A549 (cell line): ENCODE data around the gene ARMH2. TPM values are rescaled to one million over a fixed set of nuclear protein-coding genes. Genes with fewer than 3 reads are reported as not detected.

Experiments
- ATAC-seq, 2 experiments: fragments of 200-7000 bp in 1 of 2; fragments of >200 bp in 1 of 2; cut with Nextera tagmentation in 1 of 2; cut with Tn5 transposase in 1 of 2; 3 replicates each; pipeline versions ENCODE4 v1.8.0 to v1.9.1; 2018 to 2020; ENCODE audit warnings: mild to moderate bottlenecking in 1 of 2, moderate library complexity in 1 of 2
- CTCF ChIA-PET: fragments of 300-600 bp; sonication (Branson Sonifier 250); formaldehyde crosslinking; extraction: SDS; loops from one replicate; lab custom pipeline; 2021; ENCODE audit warnings: antibody characterized with exemption, inconsistent platforms; lab: Yijun Ruan, JAX
- POLR2A ChIA-PET: fragments of 350-600 bp; formaldehyde crosslinking; extraction: SDS; loops from one replicate; lab custom pipeline; 2021; ENCODE audit warnings: antibody characterized with exemption, inconsistent platforms; lab: Yijun Ruan, JAX
- DNase-seq, 2 experiments: peaks; one replicate each; pipeline versions ENCODE4 v3.0.0 to v3.0.0-alpha.2; 2011 to 2016; ENCODE audit warnings: low read depth in 1 of 2, low spot score in 1 of 2
- FAIRE-seq: peaks from 2 replicates; lab custom pipeline; 2011; peaks lifted over from hg19 to GRCh38; lab: Jason Lieb, UNC
- H3K27ac ChIP-seq, 2 experiments: fragments of >200 bp; sonication (Bioruptor Twin); formaldehyde crosslinking; 3 replicates each; pipeline ENCODE4 v1.5.1; 2016 to 2017
- H3K4me1 ChIP-seq: fragments of >200 bp; sonication (Bioruptor Twin); formaldehyde crosslinking; 3 replicates; pipeline ENCODE4 v1.6.1; 2016
- H3K4me2 ChIP-seq: fragments of >200 bp; sonication (Bioruptor Twin); formaldehyde crosslinking; 3 replicates; pipeline ENCODE4 v1.6.1; 2016
- H3K4me3 ChIP-seq: fragments of >200 bp; sonication (Bioruptor Twin); formaldehyde crosslinking; 3 replicates; pipeline ENCODE4 v1.5.1; 2016
- H3K9me3 ChIP-seq: fragments of >200 bp; sonication (Bioruptor Twin); formaldehyde crosslinking; 3 replicates; pipeline ENCODE4 v1.6.1; 2016
- CBX2 ChIP-seq: fragments of 200-600 bp; sonication (generic); IDR thresholded peaks from 2 replicates; pipeline ENCODE4 v1.6.1; 2016; ENCODE audit warnings: low read depth, mild to moderate bottlenecking, borderline replicate concordance
- KDM5A ChIP-seq: fragments of 200-600 bp; sonication (generic); IDR thresholded peaks from 2 replicates; pipeline ENCODE4 v1.6.1; 2016; ENCODE audit warnings: antibody characterized with exemption, mild to moderate bottlenecking
- NFE2L2 ChIP-seq: fragments of 150-350 bp; conservative IDR thresholded peaks from 2 replicates; pipeline ENCODE4 v1.6.1; 2014; ENCODE audit warnings: low read length
- NR3C1 ChIP-seq: fragments of >200 bp; sonication (Bioruptor Twin); formaldehyde crosslinking; IDR thresholded peaks from 3 replicates; pipeline ENCODE4 v1.6.1; 2017
- WGBS: methylation state at CpG from one replicate; pipeline ENCODE4 v1.1.6; 2017; ENCODE audit errors: missing lambda C conversion rate; 5-methylcytosine and 5-hydroxymethylcytosine counted together
- polyA plus RNA-seq, 4 experiments: library from polyadenylated mRNA; depleted of rRNA in 3 of 4; stranded (reverse); fragments of >200 nt; fragmentation: RNase III in 1 of 4; extraction: RNeasy Plus Mini Kit Qiagen cat#74134 plus additional on column Dnase treatment in 1 of 4; gene quantifications; 2 replicates in 3 of 4; 3 replicates in 1 of 4; pipeline ENCODE4 v1.2.3, GENCODE V29; 2011 to 2017
- TF ChIP-seq, protein P1 (sequence below): fragments of >200 bp; sonication (Bioruptor Twin); formaldehyde crosslinking; IDR thresholded peaks from 3 replicates; pipeline ENCODE4 v1.5.1; 2016
- TF ChIP-seq, protein P2 (sequence below): IDR thresholded peaks from 2 replicates; pipeline ENCODE4 v1.6.1; 2012

Gene ARMH2
- polyA plus RNA-seq, 2 of the 4 experiments (the other 2 are of a cell fraction): not detected

DNA sequence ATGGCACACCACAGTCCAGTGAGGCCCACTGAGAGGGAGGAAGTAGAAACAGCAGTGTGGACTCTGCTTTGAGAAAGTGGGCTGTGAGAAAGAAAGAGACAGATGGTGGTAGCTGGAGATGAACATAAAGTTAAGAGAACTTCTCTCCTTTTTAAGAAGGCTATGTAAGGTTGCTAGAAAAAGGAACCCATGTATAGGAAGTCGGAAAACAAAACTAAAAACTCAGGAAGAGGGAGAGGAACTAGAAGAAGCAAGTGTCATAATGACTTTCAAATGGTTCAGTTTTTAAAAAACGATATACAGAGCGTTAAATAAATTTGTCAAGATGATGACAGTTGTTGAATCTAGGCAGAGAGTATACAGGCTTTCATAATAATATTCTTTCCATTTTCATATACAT, 49.4 kb downstream of the ARMH2 start:
- FAIRE-seq: no peak
- TF ChIP-seq NR3C1: no peak
- no peak for TF ChIP-seq NFE2L2
- TF ChIP-seq, protein P1, sequence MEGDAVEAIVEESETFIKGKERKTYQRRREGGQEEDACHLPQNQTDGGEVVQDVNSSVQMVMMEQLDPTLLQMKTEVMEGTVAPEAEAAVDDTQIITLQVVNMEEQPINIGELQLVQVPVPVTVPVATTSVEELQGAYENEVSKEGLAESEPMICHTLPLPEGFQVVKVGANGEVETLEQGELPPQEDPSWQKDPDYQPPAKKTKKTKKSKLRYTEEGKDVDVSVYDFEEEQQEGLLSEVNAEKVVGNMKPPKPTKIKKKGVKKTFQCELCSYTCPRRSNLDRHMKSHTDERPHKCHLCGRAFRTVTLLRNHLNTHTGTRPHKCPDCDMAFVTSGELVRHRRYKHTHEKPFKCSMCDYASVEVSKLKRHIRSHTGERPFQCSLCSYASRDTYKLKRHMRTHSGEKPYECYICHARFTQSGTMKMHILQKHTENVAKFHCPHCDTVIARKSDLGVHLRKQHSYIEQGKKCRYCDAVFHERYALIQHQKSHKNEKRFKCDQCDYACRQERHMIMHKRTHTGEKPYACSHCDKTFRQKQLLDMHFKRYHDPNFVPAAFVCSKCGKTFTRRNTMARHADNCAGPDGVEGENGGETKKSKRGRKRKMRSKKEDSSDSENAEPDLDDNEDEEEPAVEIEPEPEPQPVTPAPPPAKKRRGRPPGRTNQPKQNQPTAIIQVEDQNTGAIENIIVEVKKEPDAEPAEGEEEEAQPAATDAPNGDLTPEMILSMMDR: no peak
- TF ChIP-seq, protein P2, sequence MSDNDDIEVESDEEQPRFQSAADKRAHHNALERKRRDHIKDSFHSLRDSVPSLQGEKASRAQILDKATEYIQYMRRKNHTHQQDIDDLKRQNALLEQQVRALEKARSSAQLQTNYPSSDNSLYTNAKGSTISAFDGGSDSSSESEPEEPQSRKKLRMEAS: no peak
- TF ChIP-seq KDM5A: no peak
- no peak for TF ChIP-seq CBX2
- ChIA-PET CTCF (interaction anchor here (0.7 kb wide), 1 partner anchor 25 kb away, joined by 4 read pairs; the partner anchor contains the start of gene GMNN), POLR2A (no interaction called here)
- Histone ChIP-seq H3K4me3 (no peak overlapping the region), H3K4me1 (no peaks in the 10 kb centered on the region), H3K4me2 (no peak overlapping the region), H3K27ac (no peak overlapping the region), H3K9me3 (0 out of 3 replicates have a peak, but pooled peaks cover 5% of the 10 kb centered on the region)
- 57% methylated on average over 3 of the region's 3 CpGs for WGBS
- DNase-seq: no peak
- no peak for ATAC-seq

Other genes with a start within 250 kb of the ARMH2 start
- 5.2 and 5.9 TPM in 2 replicates for gene KIAA0319, start 152.7 kb downstream of the ARMH2 start, polyA plus RNA-seq (2011; rRNA removed)
- gene KIAA0319, start 152.7 kb downstream of the ARMH2 start, polyA plus RNA-seq (2017; fragmentation: RNase III; extraction: RNeasy Plus Mini Kit Qiagen cat#74134 plus additional on column Dnase treatment): 1.7 to 2.4 TPM (median 2.4 TPM) in 3 replicates
- gene TDP2, start 132.0 kb downstream of the ARMH2 start, polyA plus RNA-seq (2011; rRNA removed): 69.7 and 91.7 TPM in 2 replicates
- 42.7 to 52.6 TPM (median 43.2 TPM) in 3 replicates for gene TDP2, start 132.0 kb downstream of the ARMH2 start, polyA plus RNA-seq (2017; fragmentation: RNase III; extraction: RNeasy Plus Mini Kit Qiagen cat#74134 plus additional on column Dnase treatment)
- gene ACOT13, start 131.8 kb downstream of the ARMH2 start, polyA plus RNA-seq (2011; rRNA removed): 77.7 and 87.7 TPM in 2 replicates
- 22.6 to 24.5 TPM (median 22.9 TPM) in 3 replicates for gene ACOT13, start 131.8 kb downstream of the ARMH2 start, polyA plus RNA-seq (2017; fragmentation: RNase III; extraction: RNeasy Plus Mini Kit Qiagen cat#74134 plus additional on column Dnase treatment)
- 67.5 and 73.4 TPM in 2 replicates for gene C6orf62, start 79.8 kb downstream of the ARMH2 start, polyA plus RNA-seq (2011; rRNA removed)
- gene C6orf62, start 79.8 kb downstream of the ARMH2 start, polyA plus RNA-seq (2017; fragmentation: RNase III; extraction: RNeasy Plus Mini Kit Qiagen cat#74134 plus additional on column Dnase treatment): 66.3 to 75.5 TPM (median 66.6 TPM) in 3 replicates
- 44.1 and 59.2 TPM in 2 replicates for gene GMNN, start 24.0 kb downstream of the ARMH2 start, polyA plus RNA-seq (2011; rRNA removed)
- 56.8 to 59.4 TPM (median 59.2 TPM) in 3 replicates for gene GMNN, start 24.0 kb downstream of the ARMH2 start, polyA plus RNA-seq (2017; fragmentation: RNase III; extraction: RNeasy Plus Mini Kit Qiagen cat#74134 plus additional on column Dnase treatment)
- not detected in 2 replicates for gene RIPOR2, start 137.0 kb upstream of the ARMH2 start, polyA plus RNA-seq (2011; rRNA removed)
- gene RIPOR2, start 137.0 kb upstream of the ARMH2 start, polyA plus RNA-seq (2017; fragmentation: RNase III; extraction: RNeasy Plus Mini Kit Qiagen cat#74134 plus additional on column Dnase treatment): 0.01 TPM in 1 of 3 replicates, not detected in the others